Measurements from ENCODE around the gene RGS13.
A peak's percentile ranks its signal among the peaks of the same experiment; 100 is the strongest.

Gene RGS13, protein sequence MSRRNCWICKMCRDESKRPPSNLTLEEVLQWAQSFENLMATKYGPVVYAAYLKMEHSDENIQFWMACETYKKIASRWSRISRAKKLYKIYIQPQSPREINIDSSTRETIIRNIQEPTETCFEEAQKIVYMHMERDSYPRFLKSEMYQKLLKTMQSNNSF

DNA sequence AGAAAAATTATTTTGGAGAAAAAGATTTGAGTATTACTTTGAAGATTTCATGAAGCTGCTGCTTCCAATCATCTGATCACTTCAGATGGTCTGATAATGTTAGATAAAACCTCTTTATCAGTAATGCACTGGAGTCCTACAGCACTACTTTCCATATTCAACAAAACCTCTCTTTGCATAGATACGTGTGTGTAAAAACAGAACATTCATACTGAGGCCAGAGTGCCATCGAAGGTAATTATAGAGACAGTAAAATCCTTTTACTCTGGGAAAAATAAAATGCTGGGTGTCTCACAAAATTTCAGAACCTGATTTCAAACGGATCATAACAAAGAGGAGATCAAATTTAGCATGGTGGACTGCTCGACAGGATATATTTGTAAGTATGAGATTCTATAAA lies at the start of gene RGS13:
Gene RGS13, plus strand, starts transcription at position 209 of the 400 bp plus-strand sequence. CDS start 8,188 bp downstream, outside the sequence.
- no peak for DNase-seq (ENCODE audit: low read depth)

DNA sequence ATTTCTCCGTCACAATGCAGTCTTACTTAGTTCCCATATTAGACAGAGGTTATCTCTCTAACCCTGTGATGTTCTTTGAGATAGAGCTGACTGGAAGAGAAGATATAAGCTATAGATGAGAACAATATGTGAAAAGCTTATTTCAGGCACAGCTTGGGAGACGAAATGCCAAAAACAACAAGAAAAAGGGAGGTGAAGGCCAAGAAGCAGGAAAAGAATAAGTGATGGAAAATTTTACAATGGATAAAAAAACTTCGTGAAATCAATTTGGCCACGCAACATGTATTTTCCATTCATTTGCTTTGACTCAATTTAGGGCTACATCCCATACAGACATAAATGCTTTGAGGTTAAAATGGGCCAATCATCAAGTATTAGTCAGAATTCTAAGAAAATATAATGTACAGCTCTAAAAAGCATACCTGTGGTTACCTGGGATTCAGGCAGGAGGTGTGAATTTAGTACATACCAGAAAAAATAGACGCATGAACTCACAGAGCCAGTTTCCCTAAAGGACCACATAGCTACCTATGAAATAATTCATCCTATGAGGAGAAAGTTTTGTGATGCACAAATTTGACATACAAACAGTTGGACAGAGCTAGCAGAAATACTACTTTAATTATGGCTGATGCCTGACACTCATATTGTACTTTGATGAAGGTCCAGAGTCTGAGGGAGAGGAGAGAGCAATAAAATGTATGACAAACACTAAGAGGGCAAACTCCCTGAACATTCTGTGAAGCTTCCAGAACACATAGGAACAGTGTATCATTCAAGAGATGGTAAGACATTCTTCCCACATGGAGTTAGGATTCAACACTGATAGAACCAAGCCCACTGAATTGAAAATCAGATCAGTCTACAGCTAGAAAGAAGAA lies 48.3 kb upstream of the RGS13 start:
- no peak for DNase-seq (ENCODE audit: low read depth)

DNA sequence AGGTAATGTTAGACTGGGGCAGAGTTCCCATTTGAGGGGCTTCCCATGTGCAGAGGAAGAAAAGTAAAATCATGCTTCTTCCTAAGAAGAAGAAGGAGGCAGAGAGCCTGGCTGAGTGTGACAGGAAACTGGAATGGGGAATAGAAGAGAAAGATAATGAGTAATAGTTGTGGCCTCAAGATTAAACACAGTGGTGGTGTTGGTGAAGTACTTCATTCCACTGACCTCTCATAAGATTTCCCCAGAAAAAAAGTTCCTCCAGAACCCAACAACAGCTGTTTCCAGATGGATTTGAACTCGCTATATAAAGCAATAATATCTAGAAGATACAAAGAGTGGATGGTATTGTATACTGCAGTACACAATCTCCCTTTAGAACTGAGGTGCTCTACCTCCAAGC lies 47.4 kb upstream of the RGS13 start:
- DNase-seq (ENCODE audit: low read depth) = no peak

DNA sequence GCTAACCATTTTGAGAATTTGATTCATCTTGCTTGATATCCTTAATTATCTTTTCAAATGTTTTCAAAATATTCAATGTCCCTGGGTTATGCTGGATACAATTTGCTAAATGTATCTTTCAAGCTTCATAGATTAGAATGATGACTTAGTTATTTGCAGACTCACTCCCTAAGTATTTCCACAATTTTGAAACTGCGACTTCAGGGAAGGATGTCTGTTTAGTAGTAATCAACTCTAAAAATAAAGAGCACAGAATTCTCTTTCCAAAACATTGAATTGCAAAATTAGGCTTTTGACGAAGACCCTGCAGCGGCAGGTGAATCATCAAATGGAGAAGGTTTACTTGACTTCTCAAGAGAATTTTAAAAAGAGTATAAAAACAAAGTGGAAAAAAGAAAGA lies 46.1 kb upstream of the RGS13 start:
- no peak for DNase-seq (ENCODE audit: low read depth)

DNA sequence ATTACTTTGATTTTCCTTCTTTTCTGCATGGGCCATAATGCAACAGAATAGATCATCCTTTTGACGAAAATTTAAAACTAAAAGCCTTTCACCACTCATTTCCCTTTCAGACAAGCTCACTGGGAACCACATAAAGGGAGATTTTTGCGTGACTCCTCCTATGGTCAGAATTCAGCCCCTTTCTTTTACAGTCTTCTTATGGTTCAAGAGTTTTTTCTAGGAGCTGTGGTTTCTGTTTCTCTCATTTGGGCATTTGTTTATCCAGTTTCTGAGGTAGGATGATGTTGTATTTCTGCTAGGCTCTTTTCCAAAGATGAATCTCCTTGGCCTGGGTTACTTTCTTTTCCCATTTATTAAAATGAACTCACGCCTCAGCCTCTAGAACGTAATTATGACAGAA lies 43.4 kb upstream of the RGS13 start:
- DNase-seq (ENCODE audit: low read depth) = no peak

DNA sequence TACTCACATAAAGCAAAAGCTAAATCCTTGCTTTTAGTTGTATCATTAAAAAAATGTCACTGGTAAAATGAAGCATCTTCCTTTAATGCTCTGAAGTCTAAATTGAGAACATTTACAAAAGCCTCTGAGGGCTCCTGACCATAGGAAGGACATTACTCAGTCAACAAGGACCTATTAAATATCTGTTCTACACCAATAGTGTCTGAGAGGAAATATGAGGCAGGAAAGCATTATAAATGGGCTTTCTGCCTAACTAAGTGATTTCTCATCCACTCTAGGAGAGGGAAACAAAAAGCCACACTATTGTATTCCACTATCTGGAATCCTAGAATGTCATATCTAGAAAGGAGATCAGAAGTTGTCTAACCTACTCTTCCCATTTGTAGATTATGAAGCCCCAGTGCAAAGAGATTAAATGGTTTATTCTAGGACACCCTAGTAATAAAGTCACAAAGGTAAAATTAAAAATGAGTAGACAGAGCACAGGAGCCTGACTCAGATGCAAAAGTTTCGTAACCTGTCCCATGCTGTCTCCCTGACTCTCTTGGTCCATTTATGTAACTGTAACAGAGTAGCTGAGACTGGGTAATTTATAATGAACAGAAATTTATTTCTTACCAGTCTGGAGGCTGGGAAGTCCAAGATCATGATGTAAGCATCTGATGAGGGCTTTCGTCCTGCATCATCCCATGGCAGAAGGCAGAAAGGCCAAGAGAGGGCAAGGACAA lies 42.8 kb upstream of the RGS13 start:
- DNase-seq (ENCODE audit: low read depth) = no peak

DNA sequence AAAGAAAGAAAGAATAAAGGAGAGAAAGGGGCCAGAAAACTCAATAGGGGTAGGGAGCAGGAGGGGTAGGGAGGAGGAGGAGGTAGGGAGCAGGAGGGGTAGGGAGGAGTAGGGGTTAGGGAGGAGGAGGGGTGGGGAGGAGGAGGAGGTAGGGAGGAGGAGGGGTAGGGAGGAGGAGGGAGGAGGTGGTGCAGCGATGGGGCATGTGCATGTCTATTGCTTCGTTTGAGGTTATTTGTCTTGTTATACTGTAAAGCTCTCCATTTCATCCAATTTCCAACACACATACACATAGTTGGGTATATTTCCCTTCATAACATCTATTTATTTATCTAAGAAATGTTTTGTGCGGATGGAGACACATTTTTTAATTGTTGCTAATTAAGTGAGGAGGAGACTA lies 40.6 kb upstream of the RGS13 start:
- DNase-seq (ENCODE audit: low read depth) = no peak

DNA sequence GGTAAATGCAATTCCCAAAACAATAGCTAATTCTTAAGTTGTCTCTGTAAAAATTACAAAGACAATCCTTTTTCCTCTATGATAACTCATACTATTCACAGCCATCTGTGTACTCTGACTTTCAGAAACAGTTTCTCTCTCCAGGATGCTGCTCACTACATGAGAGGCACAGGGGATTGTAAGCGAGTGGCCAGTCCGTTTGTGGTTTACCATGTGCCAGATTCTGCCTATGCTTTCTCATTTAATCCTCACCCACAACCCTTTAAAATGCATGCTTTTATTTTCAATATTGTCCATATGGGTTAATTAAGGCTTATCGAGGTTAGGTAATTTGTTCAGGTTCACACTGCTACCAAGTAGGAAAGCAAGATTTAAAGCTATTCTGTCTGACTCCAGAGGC lies 37.4 kb upstream of the RGS13 start:
- no peak for DNase-seq (ENCODE audit: low read depth)

DNA sequence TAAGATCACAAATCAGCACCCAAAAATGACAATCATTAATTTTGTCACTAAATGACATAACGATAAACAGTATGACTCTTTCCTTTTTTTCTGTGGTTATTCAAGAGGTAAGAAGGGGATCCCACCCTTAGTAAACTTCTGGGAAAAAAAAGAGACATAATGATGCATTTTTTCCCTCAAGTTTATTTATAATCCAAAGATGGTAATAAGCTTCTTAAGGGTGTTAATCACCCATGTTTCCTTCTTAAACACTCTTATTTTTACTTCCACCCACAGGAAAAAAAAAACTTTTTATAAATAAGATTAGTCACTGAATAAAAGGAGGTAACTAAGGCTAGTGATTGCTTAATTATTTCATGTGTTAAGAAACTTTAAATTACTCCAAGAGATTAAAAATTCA lies 35.7 kb upstream of the RGS13 start:
- DNase-seq (ENCODE audit: low read depth) = no peak

DNA sequence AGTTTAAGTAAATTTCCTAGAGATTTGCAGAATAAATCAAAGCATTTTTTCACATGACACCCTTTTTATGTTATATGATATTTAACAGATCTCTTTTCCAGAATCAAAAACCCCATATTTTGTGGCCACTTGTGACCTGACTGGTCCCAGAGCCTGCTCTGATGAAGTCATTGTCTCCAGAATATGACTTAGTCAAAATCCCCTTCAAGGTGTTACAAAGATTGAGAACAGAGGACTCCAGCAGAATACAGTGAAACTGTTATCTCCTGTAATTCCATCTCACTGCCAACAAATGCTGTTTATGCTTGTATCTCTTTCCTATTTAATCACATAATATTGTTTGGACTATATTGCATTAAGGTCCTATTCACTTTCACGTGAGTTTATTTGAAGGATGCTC lies 34.8 kb upstream of the RGS13 start:
- no peak for DNase-seq (ENCODE audit: low read depth)

DNA sequence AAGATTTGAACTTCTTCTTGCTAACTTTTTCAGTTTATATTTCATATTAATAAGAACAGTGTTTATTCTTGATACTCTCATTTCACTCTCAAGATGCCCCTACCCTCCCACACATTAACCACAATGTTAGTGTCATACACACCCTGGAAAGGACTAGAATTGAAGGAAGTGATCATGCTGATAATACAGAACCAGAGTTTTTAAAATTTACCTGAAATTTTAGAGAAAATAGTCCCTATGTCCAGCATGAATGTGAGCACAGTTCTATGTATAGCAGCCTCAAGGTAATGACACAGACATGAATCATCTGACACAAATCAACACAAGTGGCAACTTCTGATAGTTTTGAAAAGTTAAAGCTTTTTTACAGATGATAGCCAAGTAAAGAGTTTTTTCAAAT lies 34.4 kb upstream of the RGS13 start:
- DNase-seq (ENCODE audit: low read depth) = no peak

DNA sequence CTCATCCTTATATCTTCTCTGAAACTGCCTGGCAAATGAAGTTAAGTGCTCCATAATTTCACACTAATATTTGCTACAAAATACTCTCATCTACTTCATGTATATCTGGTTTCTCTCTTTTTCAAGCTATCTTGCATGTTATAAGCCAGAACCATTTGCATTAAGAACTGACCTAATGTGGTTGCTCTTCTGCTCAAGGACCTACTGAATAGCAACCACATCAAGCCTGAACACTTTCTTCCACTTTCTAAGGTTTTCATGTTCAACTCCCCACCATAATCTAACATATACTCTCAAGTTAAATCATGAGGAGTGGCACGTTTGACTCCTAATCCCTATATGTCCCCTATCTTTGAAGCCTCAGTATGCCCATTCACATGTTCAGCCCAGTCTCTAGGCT lies 33.2 kb upstream of the RGS13 start:
- DNase-seq (ENCODE audit: low read depth) = no peak

DNA sequence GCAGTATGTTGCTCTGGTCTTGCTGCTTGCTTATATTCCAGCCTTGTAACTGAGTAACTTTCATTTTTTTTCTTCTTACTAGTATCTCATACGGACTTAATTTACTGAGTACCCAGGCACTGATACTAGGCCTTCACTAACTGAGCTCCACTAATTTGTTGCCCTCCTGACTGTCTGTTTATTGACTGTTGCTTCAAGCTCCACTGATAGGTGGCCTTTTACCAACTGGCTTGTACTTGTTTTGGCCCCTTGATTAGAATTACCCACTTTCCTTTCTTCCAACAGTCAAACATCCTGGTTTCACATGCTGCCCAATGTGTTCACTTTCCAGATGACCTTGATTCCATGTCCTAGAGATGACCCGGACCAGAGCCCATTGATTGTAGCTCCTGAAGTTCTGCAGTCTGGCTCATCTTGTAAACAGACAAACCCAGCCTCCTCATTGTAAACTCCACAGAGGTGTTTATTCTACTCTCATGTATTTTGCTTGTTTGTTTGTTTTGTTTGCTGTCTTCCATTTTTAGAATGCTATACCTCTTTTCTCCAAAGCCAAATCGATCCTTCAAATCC lies 32.6 kb upstream of the RGS13 start:
- DNase-seq (ENCODE audit: low read depth) = no peak

DNA sequence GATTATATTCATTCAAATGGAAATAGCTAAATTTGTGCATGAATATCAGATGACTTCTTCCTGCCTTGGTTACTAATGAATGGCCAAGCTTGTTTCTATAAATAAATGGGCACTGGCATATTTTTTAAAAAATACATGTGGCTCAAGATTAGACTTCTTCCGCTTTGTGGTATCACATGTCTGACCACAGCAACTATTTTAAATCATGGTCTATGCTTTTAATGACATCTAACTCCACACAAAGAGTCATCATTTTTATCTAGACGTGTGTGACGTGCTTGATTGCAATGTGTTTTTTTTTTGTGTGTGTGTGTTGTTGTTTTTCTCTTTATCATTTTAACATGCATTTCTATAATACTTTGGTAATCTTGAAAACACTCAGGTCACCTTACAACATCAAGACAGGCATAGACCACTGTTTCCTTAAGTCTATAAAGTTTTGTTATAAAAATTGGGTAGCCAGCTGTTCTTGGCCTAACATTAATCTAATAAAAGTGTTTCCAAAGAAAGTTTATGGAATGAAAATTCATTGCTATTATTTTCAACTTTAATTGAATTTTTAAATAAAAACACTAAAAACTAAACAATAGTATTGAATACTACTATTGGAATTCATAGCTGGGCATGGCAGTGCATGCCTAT lies 30.8 kb upstream of the RGS13 start:
- DNase-seq (ENCODE audit: low read depth) = no peak

DNA sequence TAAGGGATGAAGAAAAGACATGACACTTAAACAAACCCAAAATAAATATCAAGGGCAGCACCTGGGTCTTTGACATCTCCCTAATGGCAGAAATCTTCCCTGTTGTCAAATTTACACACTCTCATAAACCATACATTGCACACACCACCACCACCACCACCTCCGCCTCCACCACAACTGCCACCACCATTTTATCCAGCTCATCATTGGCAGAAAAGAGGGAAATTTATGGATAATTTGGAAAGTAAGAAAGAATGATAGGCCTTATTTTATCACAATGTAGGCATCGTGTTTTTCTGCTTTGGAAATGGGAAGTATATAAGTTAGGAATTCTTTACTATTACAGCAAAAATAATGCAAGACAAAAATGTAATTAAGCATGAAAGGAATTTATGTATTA lies 27.3 kb upstream of the RGS13 start:
- no peak for DNase-seq (ENCODE audit: low read depth)

DNA sequence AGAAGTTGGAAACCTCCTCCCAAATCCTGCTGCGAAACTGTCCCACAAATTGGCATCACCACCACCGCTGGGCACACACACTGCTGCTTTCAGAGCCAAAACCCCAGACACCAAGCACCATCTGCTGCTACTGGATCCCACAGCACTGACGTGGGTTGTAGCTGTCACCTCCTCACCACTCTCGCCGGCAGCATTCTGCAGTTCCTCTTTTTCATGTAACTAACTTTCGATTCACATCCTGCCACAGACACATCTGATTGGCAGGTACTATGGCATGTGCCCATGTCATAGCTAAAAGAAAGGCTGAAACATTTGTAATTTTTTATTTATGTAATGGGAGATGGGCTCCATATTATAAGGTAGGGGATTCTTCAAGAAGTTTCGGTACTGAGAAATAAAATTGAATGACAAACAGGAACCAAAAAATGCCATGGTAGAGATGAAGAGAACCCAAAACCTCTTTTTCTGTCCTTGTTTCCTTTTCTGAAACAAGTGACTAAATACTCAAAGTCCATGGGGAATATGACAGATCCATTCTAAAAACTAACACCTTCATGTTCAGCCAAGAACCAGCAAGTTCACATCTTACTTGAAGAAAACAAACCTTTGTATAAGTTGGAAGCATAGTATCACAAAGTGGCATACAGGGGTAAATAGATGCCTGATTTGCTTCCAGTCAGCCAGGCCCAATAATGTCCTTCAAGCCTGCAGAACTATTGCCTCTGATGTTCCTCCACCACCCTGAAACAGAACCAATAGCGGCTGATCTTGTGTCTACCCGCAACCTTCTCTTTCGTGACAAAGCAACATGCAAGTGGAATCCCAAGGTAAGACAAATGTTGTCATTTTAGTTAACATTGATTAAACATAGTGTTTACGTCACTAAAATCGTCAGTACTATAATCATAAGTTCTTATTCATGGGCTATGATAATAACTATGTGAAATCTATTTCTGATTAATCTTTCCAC lies 26.6 kb upstream of the RGS13 start:
- no peak for DNase-seq (ENCODE audit: low read depth)

DNA sequence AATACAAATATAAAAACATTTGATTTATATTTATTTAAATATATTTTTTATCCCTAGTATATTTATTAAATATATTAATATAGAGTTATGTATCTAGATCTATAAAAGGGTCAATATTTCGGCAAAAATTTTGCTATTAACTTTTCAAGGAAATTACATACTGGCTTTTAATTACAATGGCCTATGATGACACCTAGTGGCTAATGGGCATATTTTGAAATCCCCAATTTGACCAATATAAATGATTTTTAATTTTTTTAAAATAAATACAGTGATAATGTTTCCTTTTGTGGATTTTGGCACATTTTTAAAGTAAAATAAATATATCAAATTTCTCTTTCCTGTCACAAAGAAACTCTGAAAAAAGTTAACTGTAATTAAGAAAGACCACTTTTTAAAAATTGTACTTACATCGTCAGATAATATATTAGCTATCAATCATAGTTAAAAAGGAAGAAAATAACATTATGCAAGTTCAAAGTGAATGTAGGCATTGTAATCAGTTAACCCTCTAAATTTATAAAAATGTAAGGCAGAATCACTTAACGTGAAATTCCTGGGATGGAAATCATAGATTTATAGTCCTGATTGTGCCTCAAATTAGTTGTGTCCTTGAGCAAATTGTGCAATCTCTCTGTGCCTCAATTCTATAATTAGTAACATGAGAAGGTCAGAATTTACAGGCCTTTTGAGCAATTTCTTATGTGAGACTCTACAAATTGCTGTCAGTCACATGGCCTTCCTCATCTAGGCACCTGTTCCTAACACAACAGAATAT lies 25.6 kb upstream of the RGS13 start:
- peak; percentile 12 for DNase-seq (ENCODE audit: low read depth)

DNA sequence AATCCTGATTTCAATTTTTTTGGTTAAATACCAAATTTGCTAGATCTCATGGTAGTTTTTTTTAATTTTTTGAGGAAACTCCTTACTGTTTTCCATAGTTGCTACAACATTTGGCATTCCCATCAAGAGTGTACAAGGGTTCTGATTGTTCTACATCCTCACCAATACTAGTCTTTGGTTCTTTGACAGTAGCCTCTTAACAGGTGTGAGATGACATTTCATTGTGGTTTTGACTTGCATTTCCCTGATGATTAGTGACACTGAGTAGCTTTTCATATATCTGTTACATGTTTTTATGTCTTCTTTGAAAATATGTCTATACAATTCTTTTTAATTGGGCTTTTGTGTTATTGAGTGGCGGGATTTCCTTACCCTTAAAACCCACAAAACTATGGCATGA lies 20.9 kb upstream of the RGS13 start:
- no peak for DNase-seq (ENCODE audit: low read depth)

DNA sequence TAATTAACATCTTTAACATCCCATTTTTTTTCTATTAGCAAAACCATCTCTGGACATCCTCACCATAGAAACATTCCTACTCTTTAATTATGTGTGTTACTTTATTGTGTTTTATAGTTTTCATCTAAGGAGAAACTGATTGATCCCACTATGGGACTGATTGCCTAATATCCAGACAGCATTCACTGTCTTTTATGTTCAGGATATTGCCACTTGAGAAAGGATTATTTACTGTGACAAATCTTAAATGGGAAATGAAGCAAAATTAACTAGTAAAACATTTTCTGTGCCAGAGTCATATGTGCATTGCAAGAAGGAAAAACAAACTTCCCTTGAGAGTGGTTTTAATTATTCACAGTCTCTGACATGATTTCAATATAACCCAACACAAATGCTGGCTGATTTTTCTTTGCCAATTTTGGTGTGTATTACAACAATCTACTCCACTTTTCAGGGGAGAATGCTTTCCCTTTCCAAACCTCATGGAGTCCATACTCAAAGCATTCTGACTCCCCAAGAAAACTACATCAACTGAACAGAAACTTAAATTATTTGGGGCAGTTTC lies 15.8 kb upstream of the RGS13 start:
- DNase-seq (ENCODE audit: low read depth) = no peak
